HEK293T (cell line): ENCODE measurements around the gene PSMD5.

Source experiments
- ARNT ChIP-seq: fragments of 450-650 bp; IDR thresholded peaks from 2 replicates; pipeline ENCODE4 v1.6.1; 2017; ENCODE audit warnings: mild to moderate bottlenecking
- ELF4 ChIP-seq: fragments of 450-650 bp; IDR thresholded peaks from 2 replicates; pipeline ENCODE4 v1.6.1; 2017; ENCODE audit warnings: antibody characterized with exemption
- FOXA1 ChIP-seq: fragments of 450-650 bp; IDR thresholded peaks from 2 replicates; pipeline ENCODE4 v1.6.1; 2016; ENCODE audit warnings: mild to moderate bottlenecking
- L3MBTL2 ChIP-seq: fragments of 450-650 bp; conservative IDR thresholded peaks from 2 replicates; pipeline ENCODE4 v1.6.1; 2016; ENCODE audit warnings: mild to moderate bottlenecking
- NFRKB ChIP-seq: fragments of 450-650 bp; IDR thresholded peaks from 2 replicates; pipeline ENCODE4 v1.6.1; 2016; ENCODE audit warnings: mild to moderate bottlenecking, moderate library complexity
- SP1 ChIP-seq: fragments of 450-650 bp; IDR thresholded peaks from 2 replicates; pipeline ENCODE4 v1.6.1; 2017
- SUZ12 ChIP-seq: fragments of 450-650 bp; IDR thresholded peaks from 2 replicates; pipeline ENCODE4 v1.6.1; 2016; ENCODE audit warnings: mild to moderate bottlenecking

DNA sequence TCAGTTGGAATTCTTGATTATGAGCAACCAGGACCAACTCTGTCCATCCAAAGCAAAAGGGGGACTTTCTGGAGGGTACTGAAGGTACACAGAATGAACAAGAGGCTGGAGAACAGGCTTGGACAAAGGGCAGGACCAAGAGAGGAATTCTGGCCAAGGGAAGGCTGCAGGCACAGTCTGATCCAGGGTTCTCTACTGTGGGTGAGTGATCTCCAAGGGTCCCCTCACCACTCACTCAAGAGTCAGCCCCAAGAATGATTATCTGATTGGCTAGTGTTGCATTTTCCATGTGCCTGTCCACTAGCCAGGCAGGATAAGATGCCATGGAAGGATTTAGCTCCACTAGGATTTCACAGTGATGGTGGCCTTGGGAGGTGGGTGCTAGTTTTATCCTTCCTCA lies 45.9 kb upstream of the PSMD5 start:
- no peak for TF ChIP-seq ELF4
- TF ChIP-seq NFRKB, result no peak
- TF ChIP-seq L3MBTL2, result no peak
- no peak for TF ChIP-seq ARNT
- no peak for TF ChIP-seq SUZ12
- TF ChIP-seq FOXA1, result no peak
- TF ChIP-seq SP1, result no peak
